Measurements from ENCODE around the gene OR10A3.

Gene OR10A3

DNA sequence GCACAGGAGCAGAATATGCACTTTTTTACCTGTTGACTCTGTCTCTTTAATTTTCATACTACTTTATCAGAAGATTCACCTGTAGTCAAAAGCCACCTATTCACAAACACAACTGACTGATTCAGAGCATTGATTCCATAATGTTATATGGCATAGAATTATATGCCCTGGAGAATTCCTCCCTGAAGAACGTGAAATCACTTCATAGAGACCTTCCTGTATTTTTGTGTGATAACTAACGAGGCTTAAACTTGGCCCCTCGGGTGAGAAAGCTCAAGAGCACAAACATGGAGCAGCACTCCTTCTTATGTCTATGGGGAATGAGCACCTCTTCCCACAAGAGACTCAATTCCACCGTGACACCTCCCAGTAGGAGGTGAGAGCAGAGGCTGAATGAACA, 10.3 kb downstream of the OR10A3 start, which contains the start of gene OR10A6:
Gene OR10A6, minus strand, starts transcription at position 101 of the 400 bp plus-strand sequence. CDS start 2,606 bp downstream, outside the sequence.
- no peak for DNase-seq

DNA sequence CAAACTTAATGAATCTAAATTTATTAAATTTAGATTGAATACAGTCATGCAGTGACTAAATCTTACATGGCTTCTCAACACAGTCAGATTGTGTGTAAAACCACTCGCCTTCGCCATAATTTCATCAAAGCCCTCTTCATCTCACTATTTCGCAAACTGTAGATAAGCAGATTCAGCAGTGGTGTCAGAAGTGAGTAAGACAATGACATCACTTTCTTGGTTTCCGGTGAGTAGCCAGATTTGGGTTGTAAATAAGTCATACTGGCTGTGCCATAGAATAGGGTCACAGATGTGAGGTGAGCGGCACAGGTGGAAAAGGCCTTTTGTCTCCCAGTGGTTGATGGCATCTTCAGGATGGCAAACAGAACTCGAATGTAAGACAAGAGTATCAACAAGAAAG, 13.9 kb downstream of the OR10A3 start:
- no peak for DNase-seq

DNA sequence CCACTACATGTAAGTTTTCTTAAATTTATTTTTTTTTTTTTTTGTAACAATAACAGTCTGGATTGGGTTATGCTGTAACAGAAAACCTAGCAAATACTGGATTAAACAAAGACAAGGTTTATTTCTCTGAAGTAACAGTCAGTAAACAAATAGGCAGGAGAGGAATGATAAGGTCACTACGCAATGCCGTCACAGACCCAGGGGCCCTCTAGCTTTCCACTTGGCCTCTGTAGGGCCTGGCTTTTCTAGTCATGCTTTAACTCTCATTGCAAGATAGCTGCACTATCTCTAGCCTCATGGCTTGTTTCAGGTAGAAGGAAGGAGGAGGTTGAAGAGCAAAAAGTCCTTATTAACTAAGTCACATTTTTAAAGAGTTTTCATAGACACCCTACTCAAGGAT, 17.0 kb downstream of the OR10A3 start:
- DNase-seq = no peak

DNA sequence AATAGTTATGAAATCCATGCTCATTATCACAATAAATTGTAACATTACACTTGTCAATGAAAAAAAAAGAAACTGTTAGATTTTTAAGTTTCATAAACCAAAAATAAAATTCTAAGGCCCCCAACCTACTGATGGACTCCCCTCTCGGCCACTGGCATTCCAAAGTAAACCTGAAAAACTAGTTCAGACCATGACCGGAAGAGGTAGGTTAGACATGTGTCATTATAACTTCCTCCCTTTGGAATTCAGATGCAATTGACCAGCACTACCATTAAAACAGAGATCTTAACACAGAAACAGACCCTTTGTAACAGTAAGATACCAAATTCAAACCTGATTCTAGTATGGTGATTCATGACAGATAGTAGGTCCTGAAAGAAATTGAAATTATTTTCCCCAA, 23.4 kb downstream of the OR10A3 start:
- DNase-seq = no peak

DNA sequence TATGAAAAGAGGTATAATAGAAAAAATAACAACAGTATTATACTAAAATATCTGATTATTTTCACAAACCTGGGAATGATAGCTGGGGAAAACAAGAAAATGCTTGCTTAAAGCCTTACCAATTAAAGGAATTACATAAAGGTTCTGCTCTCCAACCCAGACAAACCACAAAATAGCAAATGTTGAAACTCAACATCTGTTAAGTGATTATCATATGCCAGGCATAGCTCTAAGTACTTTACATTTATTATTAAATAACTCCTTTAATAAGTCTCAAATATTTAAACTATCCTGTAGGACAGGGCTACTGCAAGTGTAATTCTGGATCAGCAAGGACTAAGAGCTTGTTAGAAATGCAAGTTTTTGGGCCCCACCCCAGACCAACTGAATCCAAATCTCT, 30.5 kb downstream of the OR10A3 start:
- no peak for DNase-seq

DNA sequence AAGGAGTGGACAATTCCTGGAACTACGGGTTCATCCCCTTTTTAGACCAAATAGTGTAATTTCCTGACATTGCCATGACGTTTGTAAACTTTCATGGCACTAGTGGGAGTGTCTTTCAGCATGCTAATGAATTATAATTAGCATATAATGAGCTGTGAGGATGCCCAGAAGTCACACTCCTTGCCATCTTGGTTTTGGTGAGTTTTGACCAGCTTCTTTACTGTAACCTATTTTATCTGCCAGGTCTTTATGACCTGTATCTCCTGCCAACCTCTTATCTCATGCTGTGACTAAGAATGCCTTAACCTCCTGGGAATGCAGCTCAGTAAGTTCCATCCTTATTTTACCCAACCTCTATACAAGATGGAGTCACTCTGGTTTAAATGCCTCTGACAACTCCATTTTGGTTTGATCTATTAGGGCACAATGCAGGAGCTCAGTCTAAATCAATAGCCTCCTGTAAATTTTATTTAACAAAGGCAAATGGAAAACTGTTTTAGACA, 31.2 kb downstream of the OR10A3 start:
- DNase-seq = no peak

DNA sequence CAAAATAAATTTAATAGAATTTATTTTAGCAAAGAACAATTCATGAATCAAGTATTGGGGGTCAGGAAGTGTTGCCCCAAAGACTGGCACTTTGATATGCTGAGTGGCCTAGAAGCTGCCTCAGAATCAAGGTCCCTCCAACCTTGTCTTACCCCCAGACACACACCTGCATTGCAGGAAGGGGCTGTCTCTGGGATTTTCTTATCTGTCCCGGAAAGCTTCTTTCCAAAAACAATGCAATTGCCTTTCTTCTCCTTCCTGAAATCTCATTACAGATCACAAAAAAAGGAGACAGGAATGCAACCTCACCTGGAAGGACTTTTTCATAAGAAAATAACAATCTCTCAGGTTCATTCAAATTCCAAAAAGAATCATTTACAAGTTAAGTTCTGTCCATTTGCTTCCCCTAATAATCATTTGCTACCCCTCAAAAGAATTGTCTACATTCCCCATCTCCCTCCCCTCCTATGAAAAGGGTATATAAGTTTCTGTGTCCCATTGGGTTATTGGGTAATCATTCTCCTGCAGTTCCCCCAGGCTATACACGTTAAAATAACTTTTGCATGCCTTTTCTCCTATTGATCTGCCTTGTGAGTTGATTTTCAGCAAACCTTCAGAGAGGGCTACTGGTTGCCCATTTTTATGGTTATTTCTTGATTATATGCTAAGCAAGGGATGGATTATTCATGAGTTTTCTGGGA, 31.8 kb downstream of the OR10A3 start:
- no peak for DNase-seq

DNA sequence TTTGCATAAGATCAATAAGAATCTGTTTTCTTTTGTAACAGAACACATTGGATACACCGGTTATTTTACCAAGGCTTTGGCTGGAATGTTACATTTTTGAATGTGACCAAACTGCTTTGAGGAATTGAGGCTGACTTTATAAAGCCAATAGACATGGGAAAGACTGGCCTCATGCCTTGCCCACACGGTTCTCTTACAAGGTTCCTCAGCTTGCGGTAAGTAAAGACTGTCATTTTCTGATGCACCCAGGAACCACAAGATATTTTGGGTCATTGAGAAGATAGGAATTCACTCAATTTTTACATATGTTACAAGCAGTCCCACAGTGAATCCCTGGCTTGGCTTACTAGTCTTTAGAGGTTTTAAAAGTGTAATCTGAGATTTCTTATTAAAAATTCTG, 34.4 kb downstream of the OR10A3 start:
- DNase-seq = no peak

DNA sequence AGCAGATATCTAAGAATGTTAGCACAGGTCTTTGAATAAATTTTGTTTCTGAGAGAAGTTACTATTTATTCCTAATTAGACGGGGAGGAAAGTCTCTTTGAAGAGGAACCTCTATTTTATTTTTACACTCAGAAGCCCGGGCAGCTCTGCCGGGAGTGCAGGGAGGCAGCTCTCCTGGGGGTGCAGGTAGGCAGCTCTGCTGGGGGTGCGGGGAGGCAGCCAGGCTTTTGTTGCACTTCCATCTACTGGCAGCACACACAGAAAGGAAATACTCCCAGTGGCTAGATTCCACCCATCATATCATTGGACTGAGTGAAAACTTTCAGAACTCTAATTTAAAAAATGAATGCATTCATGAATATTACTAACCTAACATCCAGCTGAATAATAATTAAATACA, 35.0 kb downstream of the OR10A3 start:
- no peak for DNase-seq

DNA sequence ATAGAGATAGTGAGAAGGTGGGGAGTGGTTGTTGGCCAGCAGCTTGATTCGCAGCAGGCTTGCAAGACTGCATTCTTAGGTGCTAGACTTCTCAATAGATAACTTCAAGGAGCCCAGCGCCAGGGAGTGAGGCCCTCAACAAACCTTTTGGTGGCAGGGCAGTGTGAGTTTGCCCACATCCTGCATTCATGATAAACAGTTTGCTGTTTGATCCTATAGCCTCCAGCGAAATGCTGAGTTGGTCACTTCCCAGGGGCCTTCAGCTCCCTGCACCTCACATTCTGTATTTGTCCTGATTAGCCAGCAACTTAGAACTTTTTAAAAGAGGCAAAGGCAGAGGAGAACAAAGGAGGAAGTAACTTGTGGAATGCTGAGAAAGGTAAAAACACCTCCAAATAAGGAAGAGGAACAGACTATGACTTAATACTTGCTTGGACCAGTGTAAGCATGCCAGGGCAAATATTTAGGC, 35.5 kb downstream of the OR10A3 start:
- DNase-seq = no peak

DNA sequence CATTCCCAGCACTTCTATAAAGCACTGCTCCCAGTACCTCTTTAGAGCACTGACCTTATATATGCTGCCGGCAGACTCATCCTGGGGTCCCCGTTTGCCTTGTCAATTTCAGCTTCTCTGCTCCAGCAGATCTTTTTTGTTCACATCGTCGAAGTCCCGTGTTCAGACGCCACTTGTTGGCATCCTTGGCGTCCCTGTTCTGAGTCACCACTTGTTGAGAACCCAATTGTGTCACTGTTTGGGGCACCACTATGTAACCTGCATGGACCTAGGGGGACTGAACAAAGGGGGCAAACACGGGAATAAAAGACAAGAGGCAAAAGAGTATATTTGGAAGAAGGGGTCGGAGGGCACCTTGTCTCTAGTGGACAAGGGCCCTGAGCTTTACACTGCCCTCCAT, 36.0 kb downstream of the OR10A3 start:
- DNase-seq = no peak

DNA sequence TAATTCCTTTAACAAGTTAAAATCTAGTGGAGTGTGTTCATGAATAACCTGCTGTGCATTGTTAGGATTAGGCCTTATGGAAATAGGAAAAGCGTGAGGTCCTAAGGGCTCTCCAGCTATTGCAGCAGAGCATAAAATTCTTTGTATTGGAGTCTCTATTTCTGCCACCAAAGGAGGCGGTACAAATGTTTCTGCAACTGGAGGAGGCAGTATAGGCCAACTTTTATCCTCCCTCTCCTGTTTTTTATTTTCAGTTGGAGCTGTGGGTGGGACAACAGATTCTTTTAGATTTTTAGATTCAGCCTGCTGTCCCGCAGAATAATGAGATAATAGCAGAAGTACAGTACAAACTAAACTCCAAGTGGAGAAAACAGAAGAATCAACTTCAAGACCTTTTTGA, 36.6 kb downstream of the OR10A3 start:
- no peak for DNase-seq

DNA sequence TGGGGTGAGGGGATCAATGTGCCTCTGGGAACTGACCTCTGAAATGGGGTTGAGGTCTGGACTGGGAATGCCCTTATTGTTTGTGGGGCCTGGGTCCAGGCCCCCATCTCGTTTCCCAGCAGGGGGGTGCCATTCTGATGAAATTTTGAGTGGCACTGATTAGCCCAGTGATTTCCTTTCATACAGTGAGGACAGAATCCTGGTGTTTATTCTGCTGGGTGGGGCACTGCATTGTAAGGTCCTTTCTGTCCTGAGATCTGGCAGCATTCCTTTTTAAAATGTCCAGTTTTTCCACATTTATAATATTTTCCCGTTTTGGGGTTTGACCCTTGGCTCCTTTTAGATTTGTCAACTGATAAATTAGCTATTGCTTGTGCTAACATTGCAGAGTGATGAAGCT, 37.6 kb downstream of the OR10A3 start:
- no peak for DNase-seq

DNA sequence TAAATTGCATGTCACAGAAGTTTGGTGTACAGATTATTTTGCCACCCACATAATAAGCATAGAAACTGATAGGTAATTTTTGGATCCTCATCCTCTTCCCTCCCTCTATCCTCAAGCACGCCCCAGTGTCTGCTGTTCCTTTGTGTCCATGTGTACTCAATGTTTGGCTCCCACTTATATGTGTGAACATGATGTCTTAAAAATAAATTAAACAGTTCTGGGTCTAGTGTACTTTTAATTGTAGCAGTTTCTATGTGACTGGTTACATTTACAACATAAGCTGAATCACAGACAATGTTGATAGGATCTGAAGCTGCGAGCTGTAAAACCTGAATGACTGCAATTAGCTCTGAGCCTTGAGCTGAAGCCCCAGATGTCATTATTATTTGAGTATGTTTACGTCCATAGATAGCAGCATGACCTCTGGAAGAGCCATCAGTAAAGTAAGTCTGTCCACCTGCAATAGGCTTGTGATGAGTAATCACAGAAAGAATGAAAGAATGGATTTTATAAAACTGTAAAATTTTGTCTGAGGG, 40.1 kb downstream of the OR10A3 start:
- DNase-seq = no peak

DNA sequence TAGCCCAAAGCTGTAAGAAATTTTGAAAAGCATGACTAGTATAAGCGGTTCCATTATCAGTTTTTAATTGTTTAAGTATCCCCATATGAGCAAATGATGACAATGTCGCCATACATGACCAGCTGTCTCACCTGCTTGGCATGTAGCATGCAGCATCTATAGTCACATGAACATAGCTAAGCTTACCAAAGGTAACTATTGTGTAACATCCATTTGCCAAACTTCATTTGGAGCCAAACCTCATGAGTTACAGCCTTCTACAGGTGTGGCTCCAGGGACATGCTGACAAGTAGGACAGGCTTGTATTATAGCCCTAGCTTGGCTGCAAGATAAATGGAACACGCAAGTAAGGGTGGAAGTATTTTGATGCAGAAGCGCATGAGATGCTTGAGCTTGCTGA, 40.8 kb downstream of the OR10A3 start:
- no peak for DNase-seq

DNA sequence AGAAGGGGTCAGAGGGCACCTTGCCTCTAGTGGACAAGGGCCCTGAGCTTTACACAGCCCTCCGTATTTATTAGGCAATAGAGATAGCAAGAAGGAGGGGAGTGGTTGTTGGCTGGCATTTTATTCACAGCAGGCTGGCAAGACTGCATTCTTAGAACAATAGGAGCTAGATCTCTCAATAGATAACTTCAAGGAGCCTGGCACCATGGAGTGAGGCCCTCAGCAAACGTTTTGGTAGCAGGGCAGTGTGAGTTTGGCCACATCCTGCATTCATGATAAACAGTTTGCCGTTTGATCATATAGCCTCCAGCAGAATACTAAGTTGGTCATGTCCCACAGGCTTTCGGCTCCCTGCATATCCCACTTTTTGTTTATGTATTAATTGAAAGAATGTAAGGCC, 42.1 kb downstream of the OR10A3 start:
- DNase-seq = no peak

DNA sequence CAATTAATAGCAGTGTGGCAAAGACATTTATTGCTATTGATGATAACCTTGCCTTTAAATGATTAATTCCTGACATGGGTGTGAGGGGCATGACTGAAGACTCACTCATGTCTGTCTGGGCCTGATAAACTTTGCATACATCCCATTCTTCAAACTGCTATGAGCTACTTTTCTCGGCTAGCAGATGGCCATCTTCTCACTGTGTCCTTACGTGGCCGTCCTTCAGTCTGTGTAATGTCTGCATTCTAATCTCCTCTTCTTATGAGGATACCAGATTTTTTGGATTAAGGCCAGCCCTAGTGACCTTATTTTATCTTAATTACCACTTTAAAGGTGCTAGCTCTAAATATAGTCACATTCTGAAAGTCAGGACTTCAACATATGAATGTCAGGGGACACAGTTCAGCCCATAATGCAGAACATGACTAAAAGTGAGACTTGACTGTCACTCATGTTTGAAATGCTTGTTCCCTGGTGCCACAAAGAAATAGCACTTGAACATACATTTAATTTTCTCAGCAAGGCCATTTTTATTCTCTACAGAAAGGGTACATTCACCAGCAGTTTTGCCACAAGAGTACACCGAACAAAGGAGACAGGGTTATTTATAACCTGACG, 42.7 kb downstream of the OR10A3 start:
- DNase-seq = no peak

DNA sequence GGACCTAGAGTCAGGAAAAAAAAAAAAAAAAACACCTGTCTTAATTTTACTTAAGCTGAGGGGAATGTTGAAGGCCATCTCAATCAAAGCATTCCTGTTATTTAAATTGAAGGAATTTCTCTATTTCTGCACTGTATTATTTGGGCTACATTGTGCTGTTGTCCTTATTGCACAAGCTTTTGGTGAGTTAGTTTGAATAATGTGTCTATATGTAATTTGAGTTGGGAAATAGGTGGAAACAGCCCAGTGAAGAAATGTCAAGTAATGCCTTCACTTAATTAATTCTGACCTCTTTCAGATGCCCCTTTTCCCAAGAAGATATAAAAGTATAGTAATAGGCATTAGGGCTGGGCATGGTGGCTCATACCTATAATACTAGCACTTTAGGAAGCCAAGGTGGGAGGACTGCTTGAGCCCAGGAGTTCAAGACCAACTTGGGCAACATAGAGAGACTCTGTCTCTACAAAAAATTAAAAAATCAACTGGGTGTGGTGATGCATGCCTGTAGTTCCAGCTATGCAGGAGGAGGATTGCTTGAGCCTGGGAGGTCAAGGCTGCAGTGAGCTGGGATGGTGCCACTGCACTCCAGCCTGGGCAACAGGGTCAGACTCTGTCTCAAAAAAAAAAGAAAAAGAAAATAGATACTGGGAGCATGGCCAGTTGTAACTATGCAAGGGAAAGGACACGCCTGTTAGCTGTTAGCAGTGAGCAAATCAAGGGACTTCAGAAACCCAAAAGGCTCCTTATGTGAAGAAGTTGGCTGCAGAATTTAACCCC, 45.3 kb downstream of the OR10A3 start:
- no peak for DNase-seq

DNA sequence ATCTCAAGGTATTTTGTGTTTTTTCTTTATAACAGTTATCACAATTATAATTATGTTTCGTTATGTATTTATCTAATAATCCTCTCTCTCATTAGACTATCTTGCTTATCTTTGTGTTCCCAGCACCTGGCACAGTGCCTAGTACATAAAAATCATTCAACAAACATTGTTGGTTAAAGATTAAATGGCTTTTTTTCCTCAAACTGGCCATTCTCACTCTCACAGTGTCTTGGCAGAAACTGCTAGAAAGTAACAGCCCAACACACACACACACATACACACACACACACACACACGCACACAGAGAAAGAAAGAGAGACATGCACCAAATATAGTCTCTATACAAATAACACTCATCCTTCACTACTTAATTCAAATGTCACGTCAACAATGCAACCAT, 47.3 kb downstream of the OR10A3 start:
- no peak for DNase-seq

DNA sequence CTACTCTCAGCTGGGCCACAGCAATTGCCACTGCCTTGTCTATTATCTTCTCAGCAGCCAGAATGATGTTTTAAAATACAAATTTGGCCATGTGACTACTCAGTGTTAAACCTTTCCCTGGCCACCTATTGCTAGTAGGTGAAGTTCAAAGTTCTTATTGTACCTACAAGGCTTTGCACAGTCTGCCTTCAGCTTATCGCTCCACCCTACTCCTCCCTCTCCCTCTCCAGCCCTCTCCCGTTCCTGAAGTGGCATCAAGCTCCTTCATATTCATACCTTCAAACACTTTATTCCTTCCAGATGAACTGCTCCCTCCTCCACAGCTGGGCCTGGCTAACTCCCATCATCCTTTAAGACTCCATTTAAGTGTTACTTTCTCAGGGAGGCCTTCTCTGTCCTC, 47.7 kb downstream of the OR10A3 start:
- no peak for DNase-seq

DNA sequence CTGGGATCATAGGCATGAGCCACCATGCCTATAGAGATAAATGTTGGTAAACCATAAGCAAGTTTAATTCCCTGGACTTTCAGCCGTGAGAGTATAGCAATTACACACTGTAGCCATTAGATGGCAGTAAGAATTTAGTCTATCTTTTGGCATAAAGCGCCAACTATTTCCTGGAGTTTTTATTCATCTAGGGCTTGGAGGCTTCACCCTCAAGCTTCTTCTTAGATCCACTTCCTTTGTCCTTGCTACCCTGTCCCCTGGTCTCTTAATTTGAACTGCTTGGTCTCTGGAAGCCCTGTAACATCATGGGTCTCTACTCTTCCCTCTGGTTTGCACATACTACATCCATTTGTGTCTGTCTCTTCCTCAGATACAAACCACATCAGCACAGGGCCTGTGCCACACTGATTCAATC, 48.7 kb downstream of the OR10A3 start:
- DNase-seq = no peak

DNA sequence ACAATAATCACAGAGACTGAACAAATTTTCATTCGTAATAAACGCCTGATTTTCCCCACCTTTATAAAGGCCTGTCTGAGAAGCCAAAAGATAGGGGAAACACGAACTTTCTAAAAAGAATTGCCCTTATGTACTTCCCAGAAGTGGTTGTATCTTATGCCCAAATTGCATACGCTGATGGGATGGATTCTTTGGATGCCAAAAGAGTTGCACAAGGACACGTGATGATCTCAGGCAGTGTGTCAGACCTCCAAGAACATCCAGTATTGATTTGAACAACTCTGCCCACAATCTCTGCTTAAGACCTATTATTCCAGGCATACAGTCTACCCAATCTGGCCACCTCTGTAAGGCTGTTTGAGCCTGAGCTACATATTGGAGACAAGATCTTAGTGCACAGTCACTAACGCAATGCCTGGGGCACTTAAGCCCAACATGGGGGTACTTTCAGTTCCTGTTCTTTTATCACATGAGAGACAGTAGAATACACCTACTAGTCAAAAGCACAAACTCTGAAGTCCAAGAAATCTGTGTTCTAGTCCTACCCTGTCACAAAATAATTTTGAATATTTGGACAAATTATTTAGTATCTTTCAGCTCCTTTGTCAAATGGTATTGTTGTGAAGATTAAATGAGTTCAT, 49.3 kb downstream of the OR10A3 start:
- DNase-seq = no peak
